Transverse colon (tissue), 3 donors: ENCODE data around the gene PTPN11.
"Not testable (repeated sequence)": the region's sequence is repeated elsewhere in the genome, so short reads cannot be mapped to it uniquely, and the experiment has no call there.

Experiments
- POLR2A ChIP-seq: fragments of 450-650 bp; IDR thresholded peaks from one replicate; pipeline ENCODE4 v1.6.1; 2016; ENCODE audit warnings: antibody characterized with exemption, mild to moderate bottlenecking, moderate library complexity
- POLR2AphosphoS5 ChIP-seq, 3 donors: sonication (generic); formaldehyde crosslinking; IDR thresholded peaks; one replicate each; pipeline ENCODE4 v1.6.1; 2016; ENCODE audit warnings: antibody characterized with exemption in 3 of 3

GRCh38 chr12:112448165-112448564 is 29.4 kb downstream of the PTPN11 start:
- TF ChIP-seq POLR2AphosphoS5 (IDR thresholded peaks at IDR 0.05); POLR2A: not testable (repeated sequence)
